PC-3 (cell line): ENCODE data around the gene SUCNR1.

Experiments used
- EZH2 ChIP-seq: fragments of 300-600 bp; sonication (generic); IDR thresholded peaks from one replicate; pipeline ENCODE4 v1.6.1; 2017; ENCODE audit warnings: antibody characterized with exemption, mild to moderate bottlenecking, low read length; ENCODE audit not compliant: unreplicated experiment
- EZH2phosphoT487 ChIP-seq: fragments of 300-600 bp; sonication (generic); IDR thresholded peaks from 2 replicates; pipeline ENCODE4 v1.6.1; 2018; ENCODE audit warnings: mild to moderate bottlenecking, antibody characterized with exemption, low read length, borderline replicate concordance

DNA sequence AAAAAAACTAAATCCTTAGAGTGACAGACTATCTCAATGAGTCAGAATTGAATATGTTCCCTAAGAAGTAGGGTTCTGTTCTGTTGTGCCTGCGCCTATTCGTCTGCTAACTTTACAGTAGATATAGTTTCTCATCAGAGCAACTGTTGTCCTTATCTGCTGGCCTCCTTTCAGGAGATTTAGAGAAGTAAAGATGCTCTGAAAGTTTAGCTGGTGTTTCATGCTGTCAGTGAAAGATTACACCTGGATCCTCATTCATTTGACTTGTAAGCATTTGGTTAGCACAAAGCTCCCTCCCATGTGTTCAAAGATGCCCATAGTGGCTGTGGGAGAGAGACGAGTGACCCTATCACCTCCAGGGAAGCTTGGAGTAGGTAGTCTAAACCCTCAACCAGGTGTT, 35.0 kb downstream of the SUCNR1 start:
- no peak for TF ChIP-seq EZH2phosphoT487
- no peak for TF ChIP-seq EZH2
